ENCODE data around the gene PUSL1. TPM values are rescaled to one million over a fixed set of nuclear protein-coding genes. Genes with fewer than 3 reads are reported as not detected.

The PUSL1 gene
- total and polyA plus RNA-seq, 2 of the 13 experiments (the other 11 are each of a cell fraction or from before 2014, with no cell fraction given), result 8.3 to 22.2 TPM

- TF ChIP-seq SP5 (CRISPR knock-in tag; IDR thresholded peaks at IDR 0.05; ENCODE audit: borderline replicate concordance, low read depth) (peak; percentile 78), ZNF160 (CRISPR knock-in tag; IDR thresholded peaks at IDR 0.05) (no peak), ZSCAN22 (CRISPR knock-in tag; IDR thresholded peaks at IDR 0.05) (no peak), ZNF782 (CRISPR knock-in tag; IDR thresholded peaks at IDR 0.05; ENCODE audit: borderline replicate concordance) (no peak), HMGA1 (CRISPR knock-in tag; conservative IDR thresholded peaks at IDR 0.05) (no peak), ZNF232 (CRISPR knock-in tag; IDR thresholded peaks at IDR 0.05; ENCODE audit: borderline replicate concordance) (no peak), ZZZ3 (CRISPR knock-in tag; IDR thresholded peaks at IDR 0.05; ENCODE audit: borderline replicate concordance) (no peak), TBP (CRISPR knock-in tag; IDR thresholded peaks at IDR 0.05) (no peak), SOX5 (CRISPR knock-in tag; IDR thresholded peaks at IDR 0.05; ENCODE audit: borderline replicate concordance) (peak; percentile 11; the same call in 1 of the 2 replicates), DZIP1 (CRISPR knock-in tag; IDR thresholded peaks at IDR 0.05) (no peak), RERE (CRISPR knock-in tag; IDR thresholded peaks at IDR 0.05; ENCODE audit: low read depth) (no peak), ZNF276 (CRISPR knock-in tag; IDR thresholded peaks at IDR 0.05; ENCODE audit: low read depth) (peak; percentile 40; the same call in 1 of the 2 replicates), REST (IDR thresholded peaks at IDR 0.05; ENCODE audit: borderline replicate concordance in 1 of 2, low read depth in 1 of 2, low read length in 2 of 2) (no peak), MED8 (CRISPR knock-in tag; IDR thresholded peaks at IDR 0.05; ENCODE audit: insufficient replicate concordance) (peak; percentile 18)
Measured at GRCh38 chr1:1281533-1282321, 26.7 kb upstream of the PUSL1 start (continued).

Data from HepG2 (cell line).